Esophagus squamous epithelium (tissue), 4 donors: ENCODE data around the gene ABCB1.

Experiments used
- POLR2A ChIP-seq, 4 donors: fragments of 450-650 bp; IDR thresholded peaks; one replicate each; pipeline ENCODE4 v1.6.1; 2017; ENCODE audit warnings: antibody characterized with exemption in 4 of 4, mild to moderate bottlenecking in 4 of 4, moderate library complexity in 3 of 4
- TF ChIP-seq, protein P1 (sequence below), 6 experiments: fragments of 450-650 bp in 4 of 6; fragments of 200-600 bp in 2 of 6; sonication (generic) in 2 of 6; IDR thresholded peaks; one replicate each; pipeline ENCODE4 v1.5.1; 2016 to 2019; ENCODE audit warnings: antibody characterized with exemption in 6 of 6, mild to moderate bottlenecking in 4 of 6, moderate library complexity in 4 of 6

DNA sequence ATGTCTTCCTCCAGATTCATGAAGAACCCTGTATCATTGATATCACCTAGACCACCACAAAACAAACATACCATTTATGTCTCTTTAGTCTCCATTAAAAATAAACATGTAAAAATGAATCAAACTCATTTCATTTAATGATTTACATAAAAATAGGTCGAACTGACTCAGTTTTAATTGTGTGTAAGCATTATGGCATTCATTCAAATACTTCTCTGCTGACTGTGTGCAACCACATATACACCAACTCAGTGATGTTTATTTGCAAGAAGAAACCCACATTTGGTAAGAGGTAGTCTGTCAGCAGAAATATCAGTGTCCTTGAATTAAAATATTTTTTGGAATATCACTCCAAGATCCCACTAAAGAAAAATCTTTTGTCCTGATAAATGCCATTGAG, 30.5 kb downstream of the ABCB1 start:
- TF ChIP-seq POLR2A (IDR thresholded peaks at IDR 0.05) = no peak
- TF ChIP-seq, protein P1, sequence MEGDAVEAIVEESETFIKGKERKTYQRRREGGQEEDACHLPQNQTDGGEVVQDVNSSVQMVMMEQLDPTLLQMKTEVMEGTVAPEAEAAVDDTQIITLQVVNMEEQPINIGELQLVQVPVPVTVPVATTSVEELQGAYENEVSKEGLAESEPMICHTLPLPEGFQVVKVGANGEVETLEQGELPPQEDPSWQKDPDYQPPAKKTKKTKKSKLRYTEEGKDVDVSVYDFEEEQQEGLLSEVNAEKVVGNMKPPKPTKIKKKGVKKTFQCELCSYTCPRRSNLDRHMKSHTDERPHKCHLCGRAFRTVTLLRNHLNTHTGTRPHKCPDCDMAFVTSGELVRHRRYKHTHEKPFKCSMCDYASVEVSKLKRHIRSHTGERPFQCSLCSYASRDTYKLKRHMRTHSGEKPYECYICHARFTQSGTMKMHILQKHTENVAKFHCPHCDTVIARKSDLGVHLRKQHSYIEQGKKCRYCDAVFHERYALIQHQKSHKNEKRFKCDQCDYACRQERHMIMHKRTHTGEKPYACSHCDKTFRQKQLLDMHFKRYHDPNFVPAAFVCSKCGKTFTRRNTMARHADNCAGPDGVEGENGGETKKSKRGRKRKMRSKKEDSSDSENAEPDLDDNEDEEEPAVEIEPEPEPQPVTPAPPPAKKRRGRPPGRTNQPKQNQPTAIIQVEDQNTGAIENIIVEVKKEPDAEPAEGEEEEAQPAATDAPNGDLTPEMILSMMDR (IDR thresholded peaks at IDR 0.05) = no peak
